Adrenal gland (tissue), 5 donors: ENCODE results near the gene INO80.

ENCODE experiments used
- POLR2A ChIP-seq, 2 donors: fragments of 450-650 bp; IDR thresholded peaks; one replicate each; pipeline ENCODE4 v1.6.1; 2017; ENCODE audit warnings: antibody characterized with exemption in 2 of 2, mild to moderate bottlenecking in 2 of 2, moderate library complexity in 1 of 2
- TF ChIP-seq, protein P1 (sequence below), 6 experiments: fragments of 450-650 bp in 4 of 6; fragments of 200-600 bp in 2 of 6; sonication (generic) in 1 of 6; IDR thresholded peaks; 1 replicate in 5 of 6; 2 replicates in 1 of 6; pipeline versions ENCODE4 v1.5.1 to v1.8.0; 2016 to 2021; ENCODE audit warnings: antibody characterized with exemption in 6 of 6, mild to moderate bottlenecking in 2 of 6, moderate library complexity in 1 of 6
- donor health status: DM: no; HTN: no; CAD: no.

DNA sequence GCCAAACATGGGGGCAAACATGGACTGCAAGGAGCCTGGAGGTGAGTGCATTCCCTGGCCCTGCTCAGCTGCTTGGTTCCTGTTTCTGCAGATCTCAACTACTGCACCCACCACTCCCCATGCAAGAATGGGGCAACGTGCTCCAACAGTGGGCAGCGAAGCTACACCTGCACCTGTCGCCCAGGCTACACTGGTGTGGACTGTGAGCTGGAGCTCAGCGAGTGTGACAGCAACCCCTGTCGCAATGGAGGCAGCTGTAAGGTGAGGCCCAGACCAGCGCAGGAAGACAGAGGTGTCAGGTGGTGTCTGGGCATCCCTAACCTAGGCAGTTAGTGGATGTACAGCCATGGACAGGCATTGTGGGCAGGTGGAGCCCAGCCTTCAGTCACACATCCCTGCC, 181.6 kb downstream of the INO80 start:
- TF ChIP-seq, protein P1, sequence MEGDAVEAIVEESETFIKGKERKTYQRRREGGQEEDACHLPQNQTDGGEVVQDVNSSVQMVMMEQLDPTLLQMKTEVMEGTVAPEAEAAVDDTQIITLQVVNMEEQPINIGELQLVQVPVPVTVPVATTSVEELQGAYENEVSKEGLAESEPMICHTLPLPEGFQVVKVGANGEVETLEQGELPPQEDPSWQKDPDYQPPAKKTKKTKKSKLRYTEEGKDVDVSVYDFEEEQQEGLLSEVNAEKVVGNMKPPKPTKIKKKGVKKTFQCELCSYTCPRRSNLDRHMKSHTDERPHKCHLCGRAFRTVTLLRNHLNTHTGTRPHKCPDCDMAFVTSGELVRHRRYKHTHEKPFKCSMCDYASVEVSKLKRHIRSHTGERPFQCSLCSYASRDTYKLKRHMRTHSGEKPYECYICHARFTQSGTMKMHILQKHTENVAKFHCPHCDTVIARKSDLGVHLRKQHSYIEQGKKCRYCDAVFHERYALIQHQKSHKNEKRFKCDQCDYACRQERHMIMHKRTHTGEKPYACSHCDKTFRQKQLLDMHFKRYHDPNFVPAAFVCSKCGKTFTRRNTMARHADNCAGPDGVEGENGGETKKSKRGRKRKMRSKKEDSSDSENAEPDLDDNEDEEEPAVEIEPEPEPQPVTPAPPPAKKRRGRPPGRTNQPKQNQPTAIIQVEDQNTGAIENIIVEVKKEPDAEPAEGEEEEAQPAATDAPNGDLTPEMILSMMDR (IDR thresholded peaks at IDR 0.05), result no peak
- TF ChIP-seq POLR2A (IDR thresholded peaks at IDR 0.05), result no peak
